H9 (cell line): ENCODE results near the gene HLF. TPM values are rescaled to one million over a fixed set of nuclear protein-coding genes. Genes with fewer than 3 reads are reported as not detected.

Experiments used
- DNase-seq: peaks from one replicate; pipeline ENCODE4 v3.0.0-alpha.2; 2017
- H2AFZ ChIP-seq: one replicate; pipeline ENCODE4 v1.6.1; 2013; ENCODE audit warnings: mild to moderate bottlenecking, low read length, control low read depth, moderate library complexity
- H2AK5ac ChIP-seq: 2 replicates; pipeline ENCODE4 v1.6.1; 2013; ENCODE audit warnings: low read length, control low read depth, mixed read lengths; ENCODE audit not compliant: insufficient read length
- H2BK120ac ChIP-seq: one replicate; pipeline ENCODE4 v1.6.1; 2013; ENCODE audit warnings: low read depth, mild to moderate bottlenecking, low read length, control low read depth, inconsistent platforms; ENCODE audit not compliant: poor library complexity, severe bottlenecking
- H2BK12ac ChIP-seq: 2 replicates; pipeline ENCODE4 v1.6.1; 2013; ENCODE audit warnings: low read length, control low read depth, mixed read lengths, low read depth; ENCODE audit not compliant: insufficient read length
- H2BK15ac ChIP-seq: 2 replicates; pipeline ENCODE4 v1.6.1; 2013; ENCODE audit warnings: low read depth, low read length, control low read depth
- H2BK20ac ChIP-seq: one replicate; pipeline ENCODE4 v1.6.1; 2013; ENCODE audit warnings: low read depth, mild to moderate bottlenecking, low read length, control low read depth, inconsistent platforms; ENCODE audit not compliant: poor library complexity, severe bottlenecking
- H2BK5ac ChIP-seq: 2 replicates; pipeline ENCODE4 v1.6.1; 2013; ENCODE audit warnings: low read length, control low read depth, mixed read lengths; ENCODE audit not compliant: insufficient read length
- H3K14ac ChIP-seq: 2 replicates; pipeline ENCODE4 v1.6.1; 2013; ENCODE audit warnings: low read length, control low read depth; ENCODE audit not compliant: insufficient read depth
- H3K18ac ChIP-seq: 2 replicates; pipeline ENCODE4 v1.6.1; 2013; ENCODE audit warnings: low read depth, mild to moderate bottlenecking, mixed read lengths, low read length, control low read depth; ENCODE audit not compliant: insufficient read length
- H3K23ac ChIP-seq: 2 replicates; pipeline ENCODE4 v1.6.1; 2013; ENCODE audit warnings: low read length, control low read depth, mixed read lengths, low read depth; ENCODE audit not compliant: insufficient read length
- H3K23me2 ChIP-seq: 2 replicates; pipeline ENCODE4 v1.6.1; 2013; ENCODE audit warnings: low read depth, mild to moderate bottlenecking, mixed read lengths, low read length, control low read depth; ENCODE audit not compliant: insufficient read length, poor library complexity, severe bottlenecking
- H3K27ac ChIP-seq: 2 replicates; pipeline ENCODE4 v1.5.1; 2013; ENCODE audit warnings: low read length, control low read depth, mixed read lengths, low read depth; ENCODE audit not compliant: insufficient read length
- H3K27me3 ChIP-seq: 2 replicates; pipeline ENCODE4 v1.6.1; 2013; ENCODE audit warnings: low read length, control low read depth, inconsistent platforms; ENCODE audit not compliant: insufficient read depth
- H3K4ac ChIP-seq: 2 replicates; pipeline ENCODE4 v1.6.1; 2013; ENCODE audit warnings: low read depth, mild to moderate bottlenecking, control low read depth, inconsistent platforms, low read length, moderate library complexity
- H3K4me1 ChIP-seq: 2 replicates; pipeline ENCODE4 v1.6.1; 2013; ENCODE audit warnings: low read length, control low read depth, inconsistent platforms; ENCODE audit not compliant: insufficient read depth
- H3K4me2 ChIP-seq: 2 replicates; pipeline ENCODE4 v1.6.1; 2013; ENCODE audit warnings: low read length, control low read depth, mixed read lengths; ENCODE audit not compliant: insufficient read length, insufficient read depth
- H3K56ac ChIP-seq: 2 replicates; pipeline ENCODE4 v1.6.1; 2013; ENCODE audit warnings: low read depth, mild to moderate bottlenecking, mixed read lengths, low read length, control low read depth; ENCODE audit not compliant: insufficient read length
- H3K79me1 ChIP-seq: 2 replicates; pipeline ENCODE4 v1.6.1; 2013; ENCODE audit warnings: low read depth, mild to moderate bottlenecking, moderate library complexity, low read length, control low read depth, inconsistent platforms; ENCODE audit not compliant: insufficient read depth, poor library complexity, severe bottlenecking
- H3K79me2 ChIP-seq: 2 replicates; pipeline ENCODE4 v1.6.1; 2013; ENCODE audit warnings: low read length, control low read depth, inconsistent platforms; ENCODE audit not compliant: insufficient read depth
- H3K9ac ChIP-seq: 2 replicates; pipeline ENCODE4 v1.6.1; 2013; ENCODE audit warnings: low read length, control low read depth, mixed read lengths; ENCODE audit not compliant: insufficient read length; ENCODE audit errors: extremely low read depth
- H3K9me3 ChIP-seq: one replicate; pipeline ENCODE4 v1.6.1; 2013; ENCODE audit warnings: low read depth, low read length, inconsistent platforms; ENCODE audit not compliant: control insufficient read depth
- H3T11ph ChIP-seq: one replicate; pipeline ENCODE4 v1.6.1; 2013; ENCODE audit warnings: mild to moderate bottlenecking, low read length, control low read depth, inconsistent platforms
- H4K20me1 ChIP-seq: one replicate; pipeline ENCODE4 v1.6.1; 2013; ENCODE audit not compliant: control insufficient read depth, insufficient read length, insufficient read depth
- H4K5ac ChIP-seq: 2 replicates; pipeline ENCODE4 v1.6.1; 2013; ENCODE audit warnings: low read depth, mild to moderate bottlenecking, mixed read lengths, low read length, control low read depth; ENCODE audit not compliant: insufficient read length
- H4K8ac ChIP-seq: replicated peaks from 2 replicates; pipeline ENCODE4 v1.6.1; 2013; ENCODE audit warnings: low read length, control low read depth, mixed read lengths, low read depth; ENCODE audit not compliant: insufficient read length
- H4K91ac ChIP-seq: 2 replicates; pipeline ENCODE4 v1.6.1; 2013; ENCODE audit warnings: low read depth, mild to moderate bottlenecking, moderate library complexity, mixed read lengths, low read length, control low read depth; ENCODE audit not compliant: insufficient read length
- H3K27ac Mint-ChIP-seq, 3 experiments: 2 replicates in 2 of 3; 3 replicates in 1 of 3; pipeline ENCODE4 v1.8.0; 2020 to 2021; ENCODE audit warnings: mixed read lengths in 3 of 3, mild to moderate bottlenecking in 1 of 3, moderate library complexity in 1 of 3
- H3K27me3 Mint-ChIP-seq: 2 replicates; pipeline ENCODE4 v1.8.0; 2021; ENCODE audit warnings: low read depth, mild to moderate bottlenecking, moderate library complexity, mixed read lengths
- H3K36me3 Mint-ChIP-seq, 3 experiments: 2 replicates in 2 of 3; 3 replicates in 1 of 3; pipeline ENCODE4 v1.8.0; 2020 to 2021; ENCODE audit warnings: low read depth in 3 of 3, mixed read lengths in 3 of 3; ENCODE audit not compliant: insufficient read depth in 1 of 3
- H3K4me1 Mint-ChIP-seq, 2 experiments: 2 replicates each; pipeline ENCODE4 v1.8.0; 2020; ENCODE audit warnings: mixed read lengths in 2 of 2
- H3K4me3 Mint-ChIP-seq, 2 experiments: 2 replicates in 1 of 2; 3 replicates in 1 of 2; pipeline ENCODE4 v1.8.0; 2020 to 2021; ENCODE audit warnings: mild to moderate bottlenecking in 2 of 2, mixed read lengths in 2 of 2, moderate library complexity in 1 of 2
- H3K9me3 Mint-ChIP-seq, 2 experiments: 2 replicates in 1 of 2; 3 replicates in 1 of 2; pipeline ENCODE4 v1.8.0; 2020; ENCODE audit warnings: mild to moderate bottlenecking in 2 of 2, mixed read lengths in 2 of 2, moderate library complexity in 1 of 2
- CTCF ChIP-seq: fragments of 200-600 bp; sonication (generic); conservative IDR thresholded peaks from 3 replicates; pipeline ENCODE4 v1.8.0; 2021; ENCODE audit warnings: antibody characterized with exemption, mild to moderate bottlenecking
- WGBS: extraction: QIAGEN DNeasy Blood & Tissue Kit; methylation state at CpG from one replicate; pipeline ENCODE4 v1.1.7; 2013; ENCODE audit warnings: missing lambda C conversion rate, low lambda C conversion rate, mixed read lengths; ENCODE audit not compliant: insufficient read length; ENCODE audit errors: extremely low coverage; 5-methylcytosine and 5-hydroxymethylcytosine counted together
- total RNA-seq: library from RNA; stranded (reverse); gene quantifications from 2 replicates; pipeline ENCODE4 v1.2.1, GENCODE V29; 2021

HLF gene
- total RNA-seq, 1 experiment from 2014 or later, result 0.17 TPM

GRCh38 chr17:55326030-55326429, 61.3 kb downstream of the HLF start:
- Histone ChIP-seq H3K56ac (no peak overlapping the region), H3K23me2 (no peaks in the 10 kb centered on the region), H2BK20ac (no peak overlapping the region), H2BK15ac (no peak overlapping the region), H2BK12ac (no peak overlapping the region), H3K4ac (no peak overlapping the region), H3K4me1 (no peaks in the 10 kb centered on the region), H4K8ac (no peak overlapping the region), H3K79me1 (no peaks in the 10 kb centered on the region), H3K9me3 (no peaks in the 10 kb centered on the region), H3K14ac (no peak overlapping the region), H2AFZ (no peak overlapping the region), H4K91ac (no peak overlapping the region), H3K4me2 (no peak overlapping the region), H2AK5ac (no peak overlapping the region), H2BK120ac (no peak overlapping the region), H3K9ac (no peak overlapping the region), H3K79me2 (no peaks in the 10 kb centered on the region), H3K23ac (no peak overlapping the region), H3K18ac (no peak overlapping the region), H4K20me1 (no peaks in the 10 kb centered on the region), H3K27ac (no peak overlapping the region), H3K27me3 (no peaks in the 10 kb centered on the region), H2BK5ac (no peak overlapping the region), H3T11ph (no peak overlapping the region), H4K5ac (no peak overlapping the region)
- DNase-seq, result no peak
- Mint-ChIP-seq H3K9me3 (peaks cover 0 to 5% of the 10 kb centered on the region in 2 experiments; a peak in 2 of 5 replicates), H3K27ac (no peak overlapping the region), H3K36me3 (no peaks in the 10 kb centered on the region), H3K4me3 (no peak overlapping the region), H3K4me1 (no peaks in the 10 kb centered on the region), H3K27me3 (no peaks in the 10 kb centered on the region; the same call in none of the 2 replicates)
- no peak for TF ChIP-seq CTCF
- no CpG with 5 or more reads among the region's 7 CpGs for WGBS
